Mucosa of stomach (tissue), 1 donor: ENCODE data around the gene ACTG2.

ENCODE experiments used
- H3K27me3 ChIP-seq: one replicate; pipeline ENCODE4 v1.7.0; 2013; ENCODE audit warnings: mild to moderate bottlenecking, low read length; ENCODE audit not compliant: control insufficient read depth, insufficient read depth
- H3K36me3 ChIP-seq: one replicate; pipeline ENCODE4 v1.7.0; 2013; ENCODE audit warnings: low read length; ENCODE audit not compliant: control insufficient read depth, insufficient read depth
- H3K4me1 ChIP-seq: one replicate; pipeline ENCODE4 v1.7.0; 2013; ENCODE audit warnings: mild to moderate bottlenecking, low read length; ENCODE audit not compliant: control insufficient read depth, insufficient read depth
- H3K4me3 ChIP-seq: one replicate; pipeline ENCODE4 v1.7.0; 2013; ENCODE audit warnings: low read length
- H3K9ac ChIP-seq: one replicate; pipeline ENCODE4 v1.7.0; 2013; ENCODE audit warnings: mild to moderate bottlenecking, low read length, moderate library complexity
- H3K9me3 ChIP-seq: one replicate; pipeline ENCODE4 v1.7.0; 2013; ENCODE audit warnings: mild to moderate bottlenecking, low read length, moderate library complexity; ENCODE audit not compliant: control insufficient read depth
- donor health status: Pancreatic carcinoma.

The ACTG2 gene

DNA sequence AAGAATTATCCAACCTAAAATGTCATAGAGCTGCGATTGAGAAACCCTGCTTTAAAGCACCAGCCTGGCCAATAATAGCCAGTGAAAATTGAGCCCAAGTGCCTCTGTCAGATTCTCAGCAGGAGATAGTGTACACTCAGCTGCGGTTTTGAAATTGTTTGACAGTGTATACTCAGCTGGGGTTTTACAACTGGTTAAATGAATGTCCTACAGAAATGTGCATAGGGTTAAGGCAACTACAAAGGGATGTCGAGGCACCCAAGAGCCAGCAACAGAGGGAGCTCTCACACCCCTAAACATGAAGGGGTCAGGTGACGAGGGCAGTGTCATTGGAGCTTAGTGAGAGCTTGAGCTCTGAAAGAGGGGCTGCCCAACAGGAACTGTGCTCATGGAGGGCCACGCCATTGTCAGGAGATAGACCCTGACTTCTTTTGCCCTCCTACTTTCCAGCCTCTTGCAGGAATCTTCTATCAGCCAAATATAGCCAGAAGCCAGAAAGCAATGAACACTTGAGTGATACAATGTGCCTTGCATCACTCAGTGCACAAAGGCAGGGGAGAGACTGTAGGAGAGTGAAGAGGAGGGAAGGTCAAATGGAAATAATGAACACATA lies 15.1 kb downstream of the ACTG2 start:
- Histone ChIP-seq H3K9ac (no peak overlapping the region), H3K36me3 (no peaks in the 10 kb centered on the region), H3K4me1 (no peaks in the 10 kb centered on the region), H3K9me3 (no peaks in the 10 kb centered on the region), H3K4me3 (no peak overlapping the region), H3K27me3 (no peaks in the 10 kb centered on the region)

DNA sequence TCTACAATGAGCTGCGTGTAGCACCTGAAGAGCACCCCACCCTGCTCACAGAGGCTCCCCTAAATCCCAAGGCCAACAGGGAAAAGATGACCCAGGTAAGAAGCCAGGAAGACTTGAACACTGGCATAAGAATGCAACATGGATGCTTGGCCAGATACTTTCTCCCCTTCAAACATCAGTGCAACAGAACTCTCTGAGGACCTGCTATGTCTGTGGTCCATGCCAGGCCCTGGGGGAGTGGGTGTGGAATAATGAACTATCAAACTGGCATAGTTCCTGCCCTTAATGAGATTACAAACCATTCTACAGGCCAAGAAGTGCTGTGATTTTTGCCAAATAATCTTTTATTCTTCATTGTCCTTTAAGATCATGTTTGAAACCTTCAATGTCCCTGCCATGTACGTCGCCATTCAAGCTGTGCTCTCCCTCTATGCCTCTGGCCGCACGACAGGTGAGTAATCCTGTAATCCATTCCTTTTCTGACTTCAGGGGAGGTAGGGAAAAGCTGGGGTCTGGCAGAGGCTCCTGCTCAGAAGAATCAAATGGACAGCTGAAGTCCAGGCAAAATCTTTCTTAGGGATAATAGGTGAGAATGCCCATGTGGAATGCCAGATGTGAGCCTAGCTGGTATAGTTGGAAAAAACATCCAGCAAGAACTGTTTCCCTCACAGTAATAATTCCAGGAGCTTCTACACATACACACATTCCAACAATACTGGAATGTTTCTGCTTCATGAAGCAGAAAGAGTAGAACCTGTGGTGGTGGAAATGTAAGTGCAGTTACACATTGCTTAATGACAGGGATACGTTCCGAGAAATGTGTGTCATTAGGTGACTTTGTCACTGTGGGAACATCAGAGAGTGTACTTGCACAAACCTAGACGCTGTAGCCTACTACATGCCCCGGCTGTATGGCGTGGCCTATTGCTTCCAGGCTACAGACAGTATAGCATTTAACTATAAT lies 16.2 kb downstream of the ACTG2 start:
- no peaks in the 10 kb centered on the region for H3K9me3 ChIP-seq
- H3K9ac ChIP-seq = no peak overlapping the region
- H3K4me3 ChIP-seq = no peak overlapping the region
- no peaks in the 10 kb centered on the region for H3K27me3 ChIP-seq
- H3K4me1 ChIP-seq = no peaks in the 10 kb centered on the region
- no peaks in the 10 kb centered on the region for H3K36me3 ChIP-seq

DNA sequence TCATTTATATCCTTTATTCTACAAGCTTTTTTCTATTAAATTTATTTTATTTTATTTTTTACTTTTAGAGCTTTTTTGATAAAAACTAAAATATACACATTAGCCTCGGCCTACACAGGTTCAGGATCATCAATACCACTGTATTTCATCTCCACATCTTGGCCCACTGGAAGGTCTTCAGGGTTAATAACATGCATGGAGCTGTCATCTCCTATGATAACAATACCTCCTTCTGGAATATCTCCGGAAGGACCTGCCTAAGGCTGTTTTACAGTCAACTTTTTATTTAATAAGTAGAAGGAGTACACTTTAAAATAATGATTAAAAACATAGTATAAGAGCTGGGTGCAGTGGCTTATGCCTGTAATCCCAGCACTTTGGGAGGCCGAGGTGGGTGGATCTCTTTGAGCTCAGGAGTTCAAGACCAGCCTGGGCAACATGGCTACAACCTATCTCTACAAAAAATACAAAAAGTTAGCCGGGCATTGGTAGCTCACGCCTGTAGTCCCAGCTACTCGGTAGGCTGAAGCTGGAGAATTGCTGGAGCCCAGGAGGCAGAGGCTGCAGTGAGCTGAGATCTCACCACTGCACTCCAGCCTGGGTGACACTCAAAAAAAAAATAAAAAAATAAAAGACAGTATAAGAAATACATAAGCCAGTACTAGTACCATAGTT lies 18.2 kb downstream of the ACTG2 start:
- H3K9ac ChIP-seq = no peak overlapping the region
- no peaks in the 10 kb centered on the region for H3K9me3 ChIP-seq
- H3K4me1 ChIP-seq = no peaks in the 10 kb centered on the region
- H3K4me3 ChIP-seq = no peak overlapping the region
- no peaks in the 10 kb centered on the region for H3K36me3 ChIP-seq
- H3K27me3 ChIP-seq = no peaks in the 10 kb centered on the region

DNA sequence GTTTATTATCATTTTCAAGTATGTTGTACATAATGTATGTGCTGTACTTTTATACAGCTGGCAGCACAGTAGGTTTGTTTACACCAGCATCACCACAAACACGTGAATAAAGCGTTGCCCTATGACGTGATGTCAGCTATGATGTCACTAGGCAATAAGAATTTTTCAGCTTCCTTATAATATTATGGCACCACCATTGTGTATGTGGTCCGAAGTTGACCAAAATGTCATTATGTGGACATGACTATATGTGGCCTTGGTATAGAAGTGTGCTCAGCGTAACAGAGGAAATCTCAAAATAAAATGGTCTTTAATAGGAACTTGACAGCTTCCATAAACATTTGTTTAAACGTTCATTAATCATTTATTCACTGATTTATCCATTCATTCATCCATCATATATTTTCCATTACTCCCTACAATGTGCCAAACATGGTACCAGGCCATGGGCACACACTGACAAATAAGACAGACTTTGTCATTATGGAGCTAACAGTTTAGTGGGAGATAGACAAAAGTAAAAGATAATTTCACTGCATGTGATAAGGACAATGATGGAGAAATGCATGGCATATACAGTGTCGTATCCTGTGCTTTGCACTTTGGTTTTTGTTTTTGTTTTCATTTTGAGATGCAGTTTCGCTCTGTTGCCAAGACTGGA lies 18.9 kb downstream of the ACTG2 start:
- H3K4me1 ChIP-seq = no peaks in the 10 kb centered on the region
- no peaks in the 10 kb centered on the region for H3K9me3 ChIP-seq
- no peaks in the 10 kb centered on the region for H3K27me3 ChIP-seq
- no peaks in the 10 kb centered on the region for H3K36me3 ChIP-seq
- no peak overlapping the region for H3K4me3 ChIP-seq
- H3K9ac ChIP-seq = no peak overlapping the region

DNA sequence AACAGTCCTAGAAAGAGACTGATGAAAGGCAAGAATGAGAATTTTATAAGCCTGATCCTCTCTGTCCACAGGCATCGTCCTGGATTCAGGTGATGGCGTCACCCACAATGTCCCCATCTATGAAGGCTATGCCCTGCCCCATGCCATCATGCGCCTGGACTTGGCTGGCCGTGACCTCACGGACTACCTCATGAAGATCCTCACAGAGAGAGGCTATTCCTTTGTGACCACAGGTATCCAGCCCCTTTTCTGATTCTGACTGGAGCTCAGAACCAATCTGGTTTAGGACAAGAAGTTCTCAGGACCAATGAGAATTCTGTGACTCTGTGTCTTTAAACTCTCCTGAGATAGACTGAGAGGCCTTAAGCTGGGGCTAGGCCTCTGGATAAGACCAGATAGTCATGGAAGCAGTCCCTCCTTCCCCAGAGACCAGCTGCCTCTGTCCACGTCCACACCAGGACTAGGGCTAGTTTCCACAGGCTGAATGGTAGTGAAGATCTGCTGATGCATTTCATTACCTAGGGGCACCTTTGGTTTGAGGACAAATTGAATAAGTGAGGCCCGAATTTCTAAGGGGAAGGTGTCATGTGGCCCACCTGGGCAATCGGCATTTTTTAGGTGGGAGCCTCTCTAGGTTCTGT lies 20.7 kb downstream of the ACTG2 start:
- Histone ChIP-seq H3K4me3 (no peak overlapping the region), H3K9ac (no peak overlapping the region), H3K36me3 (no peaks in the 10 kb centered on the region)

DNA sequence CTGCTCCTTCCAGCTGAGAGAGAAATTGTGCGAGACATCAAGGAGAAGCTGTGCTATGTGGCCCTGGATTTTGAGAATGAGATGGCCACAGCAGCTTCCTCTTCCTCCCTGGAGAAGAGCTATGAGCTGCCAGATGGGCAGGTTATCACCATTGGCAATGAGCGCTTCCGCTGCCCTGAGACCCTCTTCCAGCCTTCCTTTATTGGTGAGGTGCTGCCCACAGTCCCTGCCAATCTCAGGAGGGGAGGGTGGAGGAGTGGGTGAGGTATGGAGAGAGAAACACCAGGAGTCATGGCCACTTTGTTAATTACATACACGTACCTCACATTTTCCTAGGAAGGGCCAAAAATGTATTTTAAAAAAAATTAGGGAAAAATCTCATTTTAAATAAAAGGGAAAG lies 21.9 kb downstream of the ACTG2 start:
- no peak overlapping the region for H3K9ac ChIP-seq
- no peaks in the 10 kb centered on the region for H3K27me3 ChIP-seq
- H3K4me3 ChIP-seq = no peak overlapping the region
- H3K4me1 ChIP-seq = no peaks in the 10 kb centered on the region
- no peaks in the 10 kb centered on the region for H3K9me3 ChIP-seq
- no peaks in the 10 kb centered on the region for H3K36me3 ChIP-seq

More for the DNA sequence above, 20.7 kb downstream of the ACTG2 start:
- no peaks in the 10 kb centered on the region for H3K4me1 ChIP-seq
- H3K9me3 ChIP-seq = no peaks in the 10 kb centered on the region
- no peaks in the 10 kb centered on the region for H3K27me3 ChIP-seq

DNA sequence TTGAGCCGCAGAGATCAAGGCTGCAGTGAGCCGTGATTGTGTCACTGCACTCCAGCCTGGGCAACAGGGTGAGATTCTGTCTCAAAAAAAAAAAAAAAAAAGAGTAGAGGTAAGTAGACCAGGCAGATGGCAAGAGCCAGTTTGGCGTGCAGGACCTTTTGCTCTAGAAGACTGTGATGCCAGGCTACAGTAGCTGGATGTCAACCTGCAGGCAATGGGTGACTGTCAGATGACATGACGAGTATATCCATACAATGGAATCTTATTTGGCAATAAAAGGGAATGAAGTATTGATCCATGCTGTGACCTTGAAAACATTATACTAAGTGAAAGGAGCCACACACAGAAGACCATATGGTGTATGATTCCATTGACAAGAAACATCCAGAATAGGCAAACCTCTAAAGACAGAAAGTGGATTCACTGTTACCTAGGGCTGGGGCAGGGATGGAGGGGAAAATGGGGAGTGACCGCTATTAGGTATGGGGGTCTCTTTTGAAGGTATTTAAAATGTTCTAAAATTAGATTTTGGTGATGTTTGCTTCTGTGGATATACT lies 22.7 kb downstream of the ACTG2 start:
- Histone ChIP-seq H3K9ac (no peak overlapping the region), H3K36me3 (no peaks in the 10 kb centered on the region), H3K4me1 (no peaks in the 10 kb centered on the region), H3K27me3 (no peaks in the 10 kb centered on the region), H3K9me3 (no peaks in the 10 kb centered on the region), H3K4me3 (no peak overlapping the region)

DNA sequence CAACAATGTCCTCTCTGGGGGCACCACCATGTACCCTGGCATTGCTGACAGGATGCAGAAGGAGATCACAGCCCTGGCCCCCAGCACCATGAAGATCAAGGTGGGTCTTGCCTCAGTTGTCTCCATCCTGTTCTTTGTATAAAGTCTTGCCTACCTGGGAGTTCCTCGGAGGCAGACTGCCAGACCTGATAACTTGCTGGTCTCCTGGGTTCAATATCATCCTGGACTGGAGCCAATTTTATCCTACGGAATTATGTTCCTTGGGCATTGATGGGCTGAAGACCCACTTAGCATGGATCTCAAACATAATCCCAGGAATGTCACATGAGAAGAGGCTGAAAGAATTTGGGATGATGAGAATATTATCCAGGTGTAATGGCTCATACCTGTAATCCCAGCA lies 23.9 kb downstream of the ACTG2 start:
- Histone ChIP-seq H3K36me3 (no peaks in the 10 kb centered on the region), H3K4me1 (no peaks in the 10 kb centered on the region), H3K9ac (no peak overlapping the region), H3K4me3 (no peak overlapping the region), H3K27me3 (no peaks in the 10 kb centered on the region), H3K9me3 (no peaks in the 10 kb centered on the region)

DNA sequence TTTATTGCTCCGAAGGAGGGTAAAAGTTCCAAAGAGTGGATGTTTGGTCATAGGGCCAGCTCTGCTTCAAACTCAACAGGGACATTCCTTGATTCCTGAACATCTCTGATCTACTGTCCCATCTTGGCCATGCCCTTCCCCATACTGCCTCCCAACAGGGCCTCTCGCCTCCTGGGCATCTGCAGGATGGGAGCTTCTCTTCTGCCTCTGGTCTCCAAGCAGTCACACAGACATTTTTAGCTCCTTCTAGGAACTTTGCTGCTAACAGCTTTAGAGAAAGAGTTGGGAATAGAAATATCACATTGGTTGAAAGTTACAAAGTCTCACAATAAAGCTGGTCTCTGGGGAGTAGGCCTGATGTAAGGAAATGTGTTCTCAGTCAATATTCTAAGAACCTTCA lies 24.5 kb downstream of the ACTG2 start:
- no peaks in the 10 kb centered on the region for H3K4me1 ChIP-seq
- no peak overlapping the region for H3K9ac ChIP-seq
- H3K36me3 ChIP-seq = no peaks in the 10 kb centered on the region
- no peaks in the 10 kb centered on the region for H3K27me3 ChIP-seq
- no peak overlapping the region for H3K4me3 ChIP-seq
- no peaks in the 10 kb centered on the region for H3K9me3 ChIP-seq

DNA sequence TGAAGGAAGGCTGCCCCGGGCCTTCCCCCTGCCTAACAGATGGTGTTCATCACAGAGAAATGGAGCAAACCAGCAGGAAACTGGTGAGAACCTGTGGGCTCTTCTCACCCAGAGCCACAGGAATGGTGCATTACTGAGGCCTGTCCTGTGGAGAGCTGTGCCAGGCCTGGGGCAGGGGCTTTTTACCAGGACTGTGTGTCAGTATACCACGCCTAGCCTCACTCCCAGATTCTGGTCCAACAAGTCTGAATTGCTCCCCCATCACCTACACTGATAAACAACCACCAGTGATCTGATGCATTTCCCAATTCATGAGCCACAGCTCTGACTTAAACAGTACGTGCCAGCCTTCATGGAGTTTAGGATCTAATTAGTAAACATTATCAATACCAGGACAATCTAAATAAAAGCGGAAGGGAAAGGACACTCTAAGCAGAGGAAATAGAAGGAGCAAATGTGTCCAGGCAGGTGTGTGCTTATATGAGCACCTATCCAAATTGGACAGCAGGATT lies 24.9 kb downstream of the ACTG2 start:
- no peaks in the 10 kb centered on the region for H3K36me3 ChIP-seq
- H3K9ac ChIP-seq = no peak overlapping the region
- no peak overlapping the region for H3K4me3 ChIP-seq
- no peaks in the 10 kb centered on the region for H3K27me3 ChIP-seq
- no peaks in the 10 kb centered on the region for H3K9me3 ChIP-seq
- H3K4me1 ChIP-seq = no peaks in the 10 kb centered on the region

DNA sequence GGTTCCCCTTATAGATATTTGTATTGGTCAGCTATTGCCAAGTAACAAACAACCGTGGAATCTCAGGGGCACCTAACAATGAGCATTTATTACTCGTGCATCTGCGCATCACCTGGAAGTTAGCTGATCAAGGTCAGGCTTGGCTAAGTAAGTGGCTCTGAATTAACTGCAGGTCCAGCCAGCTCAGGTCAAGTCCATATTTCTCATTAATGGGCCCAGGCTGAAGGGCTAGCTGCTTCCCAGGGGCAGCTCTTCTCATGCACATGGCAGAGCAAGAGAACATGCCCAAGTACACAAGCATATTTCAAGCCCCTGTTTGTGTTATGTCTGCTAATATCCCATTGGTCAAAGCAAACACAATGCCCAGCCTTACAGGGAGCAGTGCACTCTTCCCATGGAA lies 26.0 kb downstream of the ACTG2 start:
- Histone ChIP-seq H3K36me3 (no peaks in the 10 kb centered on the region), H3K27me3 (no peaks in the 10 kb centered on the region), H3K4me3 (no peak overlapping the region), H3K4me1 (no peaks in the 10 kb centered on the region), H3K9ac (no peak overlapping the region), H3K9me3 (no peaks in the 10 kb centered on the region)
